GM23338 (cell line): ENCODE data around the gene FANK1.

ENCODE experiments used
- CTCF ChIP-seq, 2 experiments: fragments of 200-600 bp in 1 of 2; sonication (generic) in 1 of 2; conservative IDR thresholded peaks; 2 replicates each; pipeline versions ENCODE4 v1.5.1 to v1.6.1; 2016 to 2017; ENCODE audit warnings: antibody characterized with exemption in 2 of 2, low read depth in 2 of 2, mild to moderate bottlenecking in 2 of 2, moderate library complexity in 1 of 2
- ETS1 ChIP-seq: IDR thresholded peaks from 2 replicates; pipeline ENCODE4 v1.6.1; 2016; ENCODE audit warnings: antibody characterized with exemption

GRCh38 chr10:126057494-126057893, 161.1 kb downstream of the FANK1 start:
- no peak for TF ChIP-seq CTCF (conservative IDR thresholded peaks at IDR 0.05; ENCODE audit: low read depth in 2 of 2)
- no peak for TF ChIP-seq ETS1
